Embryonic facial prominence (tissue), 1 donor: ENCODE results near the gene GLTP.
A peak's percentile ranks its signal among the peaks of the same experiment; 100 is the strongest.
"Not testable (repeated sequence)": the region's sequence is repeated elsewhere in the genome, so short reads cannot be mapped to it uniquely, and the experiment has no call there.

Experiments used
- DNase-seq: peaks from one replicate; pipeline ENCODE4 v3.0.0-alpha.2; 2016; ENCODE audit errors: extremely low spot score

The GLTP gene

GRCh38 chr12:109902891-109903418 is 22.6 kb upstream of the GLTP start:
- DNase-seq, result no peak

- DNase-seq, result no peak
Measured at GRCh38 chr12:109900752-109901580, 20.6 kb upstream of the GLTP start.

GRCh38 chr12:109899783-109900751 is 19.7 kb upstream of the GLTP start, which contains the start of gene TCHP:
Gene TCHP, plus strand, starts transcription at chr12:109900274. Its CDS starts 2,753 bp downstream, at chr12:109903027.
- peak; percentile 87 for DNase-seq

GRCh38 chr12:109899345-109899744 is 19.0 kb upstream of the GLTP start:
- not testable (repeated sequence) for DNase-seq

GRCh38 chr12:109897029-109897428 is 16.7 kb upstream of the GLTP start:
- no peak for DNase-seq

GRCh38 chr12:109896188-109896587 is 15.8 kb upstream of the GLTP start:
- no peak for DNase-seq

GRCh38 chr12:109894939-109895338 is 14.6 kb upstream of the GLTP start:
- no peak for DNase-seq

- DNase-seq, result no peak
Measured at GRCh38 chr12:109893261-109893995, 13.1 kb upstream of the GLTP start.

GRCh38 chr12:109892748-109893147 is 12.4 kb upstream of the GLTP start:
- no peak for DNase-seq

- no peak for DNase-seq
Measured at GRCh38 chr12:109892165-109892715, 11.9 kb upstream of the GLTP start.

GRCh38 chr12:109891731-109892130 is 11.4 kb upstream of the GLTP start:
- not testable (repeated sequence) for DNase-seq

- no peak for DNase-seq
Measured at GRCh38 chr12:109890620-109891170, 10.4 kb upstream of the GLTP start.

GRCh38 chr12:109888179-109889020 is 8.1 kb upstream of the GLTP start:
- DNase-seq, result no peak

- no peak for DNase-seq
Measured at GRCh38 chr12:109885616-109886015, 5.3 kb upstream of the GLTP start.

GRCh38 chr12:109883461-109883860 is 3.1 kb upstream of the GLTP start:
- no peak for DNase-seq

GRCh38 chr12:109881752-109882151 is 1.4 kb upstream of the GLTP start:
- no peak for DNase-seq

- DNase-seq, result no peak
Measured at GRCh38 chr12:109880938-109881337, 597 bp upstream of the GLTP start.

- no peak for DNase-seq
Measured at GRCh38 chr12:109879351-109880042, 844 bp downstream of the GLTP start.

- DNase-seq, result no peak
Measured at GRCh38 chr12:109878749-109879148, 1.6 kb downstream of the GLTP start.
